GM12878 (cell line): Measurements from ENCODE around the gene MAN2A1. TPM values are rescaled to one million over a fixed set of nuclear protein-coding genes. Genes with fewer than 3 reads are reported as not detected.

ENCODE experiments used
- ATAC-seq: fragments of 200-7000 bp; cut with Tn5 transposase; 3 replicates; pipeline ENCODE4 v1.9.1; 2020; ENCODE audit warnings: mild to moderate bottlenecking, moderate library complexity
- BruUV-seq: library from RNA; stranded (reverse); fragments of 400-500 nt; replicated peaks from 2 replicates; lab custom pipeline; 2021; lab: Mats Ljungman, UMichigan
- CTCF ChIA-PET: fragments of 300-600 bp; sonication (Branson Sonifier 250); formaldehyde crosslinking; extraction: SDS; loops from one replicate; lab custom pipeline; 2021; ENCODE audit warnings: inconsistent platforms; lab: Yijun Ruan, JAX
- POLR2A ChIA-PET: fragments of 350-600 bp; formaldehyde crosslinking; extraction: SDS; loops from one replicate; lab custom pipeline; 2021; ENCODE audit warnings: inconsistent platforms; lab: Charles Lee
- RAD21 ChIA-PET: fragments of 300-600 bp; sonication (Branson Sonifier 250); formaldehyde crosslinking; loops from one replicate; lab custom pipeline; 2023; ENCODE audit warnings: antibody characterized with exemption; ENCODE audit not compliant: unreplicated experiment; lab: Charles Lee
- SMC1A ChIA-PET: fragments of 300-600 bp; sonication (Branson Sonifier 250); formaldehyde crosslinking; loops from one replicate; lab custom pipeline; 2023; ENCODE audit not compliant: unreplicated experiment, uncharacterized antibody; lab: Charles Lee
- DNase-seq: peaks from one replicate; pipeline ENCODE4 v3.0.0-alpha.2; 2011; ENCODE audit warnings: low read depth, low spot score
- FAIRE-seq: peaks from 3 replicates; lab custom pipeline; 2011; peaks lifted over from hg19 to GRCh38; lab: Jason Lieb, UNC
- H2AFZ ChIP-seq: 2 replicates; pipeline ENCODE4 v1.6.0; 2011; ENCODE audit warnings: low read depth, low read length, control low read depth; ENCODE audit not compliant: control insufficient read depth
- H3K27ac ChIP-seq: 2 replicates; pipeline ENCODE4 v1.5.1; 2011; ENCODE audit warnings: control low read depth; ENCODE audit not compliant: control insufficient read depth, insufficient read depth
- H3K27me3 ChIP-seq, 2 experiments: replicated peaks in 1 of 2; 2 replicates each; pipeline versions ENCODE4 v1.6.0 to v1.6.1; 2011; ENCODE audit warnings: low read length in 1 of 2; ENCODE audit not compliant: control insufficient read depth in 2 of 2, insufficient read depth in 2 of 2
- H3K36me3 ChIP-seq, 2 experiments: 2 replicates each; pipeline ENCODE4 v1.5.1; 2011; ENCODE audit warnings: low read length in 1 of 2; ENCODE audit not compliant: control insufficient read depth in 2 of 2, insufficient read depth in 2 of 2
- H3K4me1 ChIP-seq: 2 replicates; pipeline ENCODE4 v1.6.1; 2011; ENCODE audit warnings: mild to moderate bottlenecking, low read length, moderate library complexity, mixed read lengths; ENCODE audit not compliant: control insufficient read depth, insufficient read depth
- H3K4me2 ChIP-seq: 2 replicates; pipeline ENCODE4 v1.6.0; 2011; ENCODE audit warnings: control low read depth; ENCODE audit not compliant: control insufficient read depth, insufficient read depth
- H3K4me3 ChIP-seq: fragments of 200-600 bp; sonication (generic); 2 replicates; pipeline ENCODE4 v1.5.1; 2016
- H3K79me2 ChIP-seq: 2 replicates; pipeline ENCODE4 v1.6.0; 2011; ENCODE audit warnings: low read length; ENCODE audit not compliant: control insufficient read depth, insufficient read depth
- H3K9ac ChIP-seq: 2 replicates; pipeline ENCODE4 v1.8.0; 2011; ENCODE audit warnings: low read length, control low read depth, mixed read lengths; ENCODE audit not compliant: control insufficient read depth, insufficient read depth
- H3K9me3 ChIP-seq: replicated peaks from 3 replicates; pipeline ENCODE4 v1.5.1; 2011; ENCODE audit warnings: mild to moderate bottlenecking, low read length; ENCODE audit not compliant: control insufficient read depth, insufficient read depth
- H4K20me1 ChIP-seq: 2 replicates; pipeline ENCODE4 v1.6.0; 2011; ENCODE audit not compliant: control insufficient read depth, insufficient read depth
- ASH2L ChIP-seq: fragments of 300-600, 200-600 bp; sonication (generic); IDR thresholded peaks from 2 replicates; pipeline ENCODE4 v1.6.1; 2017; ENCODE audit warnings: low read depth, mild to moderate bottlenecking, borderline replicate concordance
- BCL11A ChIP-seq: IDR thresholded peaks from 2 replicates; pipeline ENCODE4 v1.6.1; 2011; ENCODE audit warnings: low read depth, low read length
- CREB1 ChIP-seq: IDR thresholded peaks from 2 replicates; pipeline ENCODE4 v1.6.1; 2012; ENCODE audit warnings: low read depth, mild to moderate bottlenecking, inconsistent platforms
- CREM ChIP-seq: IDR thresholded peaks from 2 replicates; pipeline ENCODE4 v1.6.1; 2014; ENCODE audit warnings: antibody characterized with exemption, low read depth
- E2F4 ChIP-seq: IDR thresholded peaks from 2 replicates; pipeline ENCODE4 v1.6.1; 2012; ENCODE audit warnings: low read depth, low read length, improper control_type of control experiment
- EP300 ChIP-seq, 2 experiments: fragments of 150-350 bp in 1 of 2; IDR thresholded peaks; 2 replicates each; pipeline ENCODE4 v1.6.1; 2011 to 2012; ENCODE audit warnings: low read depth in 2 of 2, low read length in 2 of 2, borderline replicate concordance in 1 of 2, improper control_type of control experiment in 1 of 2, inconsistent platforms in 1 of 2; ENCODE audit not compliant: control insufficient read depth in 1 of 2
- IKZF1 ChIP-seq: fragments of 450-650 bp; conservative IDR thresholded peaks from 2 replicates; pipeline ENCODE4 v1.6.1; 2017; ENCODE audit warnings: antibody characterized with exemption, mild to moderate bottlenecking
- KLF5 ChIP-seq: fragments of 450-650 bp; IDR thresholded peaks from 2 replicates; pipeline ENCODE4 v1.6.1; 2014; ENCODE audit warnings: mild to moderate bottlenecking; ENCODE audit not compliant: partially characterized antibody
- MAX ChIP-seq: IDR thresholded peaks from 2 replicates; pipeline ENCODE4 v1.6.1; 2012; ENCODE audit warnings: low read depth, low read length, improper control_type of control experiment
- PAX5 ChIP-seq: IDR thresholded peaks from 2 replicates; pipeline ENCODE4 v1.6.1; 2011; ENCODE audit warnings: low read depth, low read length, borderline replicate concordance
- PRDM15 ChIP-seq: fragments of 450-650 bp; formaldehyde crosslinking; IDR thresholded peaks from 2 replicates; pipeline ENCODE4 v1.4.0; 2020; ENCODE audit warnings: mild to moderate bottlenecking, moderate library complexity
- RCOR1 ChIP-seq: conservative IDR thresholded peaks from 2 replicates; pipeline ENCODE4 v1.6.1; 2012; ENCODE audit warnings: low read depth, low read length, improper control_type of control experiment
- SMAD5 ChIP-seq: IDR thresholded peaks from 2 replicates; pipeline ENCODE4 v1.6.1; 2016; ENCODE audit warnings: antibody characterized with exemption, low read depth
- SUZ12 ChIP-seq: fragments of 200-600 bp; sonication (generic); IDR thresholded peaks from one replicate; pipeline ENCODE4 v1.6.1; 2018; ENCODE audit warnings: antibody characterized with exemption, mild to moderate bottlenecking; ENCODE audit not compliant: unreplicated experiment
- ZBTB4 ChIP-seq: fragments of 450-650 bp; formaldehyde crosslinking; IDR thresholded peaks from 2 replicates; pipeline ENCODE4 v1.4.0; 2022; ENCODE audit warnings: mild to moderate bottlenecking, moderate library complexity
- ZNF274 ChIP-seq: IDR thresholded peaks from one replicate; pipeline ENCODE4 v1.8.0; 2011; ENCODE audit not compliant: insufficient read length, insufficient read depth
- ZSCAN29 ChIP-seq: fragments of 450-650 bp; IDR thresholded peaks from 2 replicates; pipeline ENCODE4 v1.6.1; 2017; ENCODE audit warnings: mild to moderate bottlenecking, moderate library complexity
- WGBS: methylation state at CpG from one replicate; pipeline ENCODE4 v1.1.6; 2016; ENCODE audit warnings: low lambda C conversion rate; ENCODE audit not compliant: insufficient replicate concordance, insufficient coverage; ENCODE audit errors: missing lambda C conversion rate; 5-methylcytosine and 5-hydroxymethylcytosine counted together
- in situ Hi-C: fragments of 300-500 bp; cut with MboI; formaldehyde crosslinking; loops from 9 replicates; pipeline ENCODE4 v1.14.3; 2018; ENCODE audit warnings: mixed read lengths
- intact Hi-C: fragments of 100-400 bp; cut with micrococcal nuclease; formaldehyde crosslinking; loops from one replicate; pipeline ENCODE4 v1.14.2; 2022; ENCODE audit not compliant: unreplicated experiment
- polyA plus RNA-seq, 11 experiments: library from polyadenylated mRNA; depleted of rRNA in 4 of 11; unstranded in 6 of 11; stranded (reverse) in 5 of 11; fragments of >200 nt; fragmentation: Nextera tagmentation in 4 of 11; fragmentation: Illumina TruSeq in 1 of 11; extraction: Ambion mirVana in 4 of 11; extraction: Trizol in 1 of 11; gene quantifications; 1 replicate in 1 of 11; 2 replicates in 10 of 11; pipeline versions ENCODE4 v1.2.1 to v1.2.3, GENCODE V29; 2011 to 2016; ENCODE audit warnings: inconsistent platforms in 2 of 11, missing spikeins in 2 of 11, low read depth in 1 of 11
- total RNA-seq, 4 experiments: library from RNA; depleted of rRNA in 3 of 4; stranded (reverse); fragments of >200 nt in 3 of 4; fragmentation: Illumina TruSeq in 1 of 4; extraction: Trizol in 1 of 4; gene quantifications; 2 replicates each; pipeline versions ENCODE4 v1.2.1 to v1.2.3, GENCODE V29; 2013 to 2021

Gene MAN2A1
- total and polyA plus RNA-seq, 10 of the 15 experiments (the other 5 are each of a cell fraction or from before 2014, with no cell fraction given), result 4.2 to 27.9 (median 10.5) TPM

GRCh38 chr5:109830955-109831502 lies 141.3 kb downstream of the MAN2A1 start:
- no peak for ATAC-seq
- Histone ChIP-seq H3K9ac (no peak overlapping the region), H3K36me3 (no peaks in the 10 kb centered on the region; a peak in 1 of 4 replicates), H3K4me3 (no peak overlapping the region), H3K27me3 (no peaks in the 10 kb centered on the region), H3K79me2 (no peaks in the 10 kb centered on the region), H4K20me1 (no peaks in the 10 kb centered on the region), H3K4me2 (no peak overlapping the region), H3K9me3 (no peaks in the 10 kb centered on the region), H3K4me1 (no peaks in the 10 kb centered on the region), H2AFZ (no peak overlapping the region), H3K27ac (no peak overlapping the region)
- no peak for DNase-seq
- SMC1A ChIA-PET, result no interaction called here
- CTCF ChIA-PET, result no interaction called here
- RAD21 ChIA-PET, result no interaction called here
- BruUV-seq, result no TSS peak
- no peak for FAIRE-seq
- POLR2A ChIA-PET, result interaction anchor here (0.6 kb wide), 1 partner anchor 295 kb away, joined by 3 read pairs; no protein-coding TSS in a partner anchor
- intact Hi-C loops, result no loop called here
- in situ Hi-C loops, result no loop called here
- 100% methylated on average over 1 of the region's 1 CpG for WGBS
- TF ChIP-seq CREM (no peak), CREB1 (no peak), PRDM15 (no peak), IKZF1 (no peak), KLF5 (no peak), ASH2L (no peak), ZBTB4 (CRISPR knock-in tag) (no peak), EP300 (IDR thresholded peaks at IDR 0.05; ENCODE audit: borderline replicate concordance in 1 of 2, control insufficient read depth in 1 of 2, low read depth in 2 of 2, low read length in 2 of 2) (no peak), SMAD5 (no peak), BCL11A (no peak), ZNF274 (no peak), ZSCAN29 (no peak), PAX5 (no peak), E2F4 (no peak), RCOR1 (no peak), SUZ12 (no peak), MAX (no peak)
